IPS-18c (cell line): ENCODE measurements around the gene TRAPPC12.

Experiments used
- H3K4me3 ChIP-seq: 2 replicates; pipeline ENCODE4 v1.7.0; 2013; ENCODE audit warnings: low read depth, mild to moderate bottlenecking, low read length, moderate library complexity; ENCODE audit not compliant: insufficient read depth
- H3K9me3 ChIP-seq: one replicate; pipeline ENCODE4 v1.6.1; 2013; ENCODE audit warnings: mild to moderate bottlenecking, low read length, moderate library complexity; ENCODE audit not compliant: control insufficient read depth, insufficient read depth

TRAPPC12 gene

DNA sequence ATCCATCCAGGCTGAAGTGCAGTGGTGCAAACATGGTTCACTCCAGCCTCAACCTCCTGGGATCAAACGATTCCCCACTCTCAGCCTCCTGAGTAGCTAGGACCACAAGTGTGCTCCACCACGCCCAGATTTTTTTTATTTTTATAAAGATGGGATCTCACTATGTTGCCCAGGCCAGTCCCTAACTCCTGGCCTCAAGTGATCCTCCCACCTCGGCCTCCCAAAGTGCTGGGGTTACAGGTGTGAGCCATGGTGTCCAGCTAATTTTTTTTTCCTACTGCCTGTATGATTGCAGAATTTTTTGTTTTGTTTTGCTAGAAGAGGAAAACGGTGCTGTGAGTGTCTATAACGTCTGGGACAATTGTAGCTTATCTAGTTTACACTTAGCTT lies 101.5 kb downstream of the TRAPPC12 start:
- Histone ChIP-seq H3K9me3 (peaks cover 6% of the 10 kb centered on the region), H3K4me3 (no peak overlapping the region)

DNA sequence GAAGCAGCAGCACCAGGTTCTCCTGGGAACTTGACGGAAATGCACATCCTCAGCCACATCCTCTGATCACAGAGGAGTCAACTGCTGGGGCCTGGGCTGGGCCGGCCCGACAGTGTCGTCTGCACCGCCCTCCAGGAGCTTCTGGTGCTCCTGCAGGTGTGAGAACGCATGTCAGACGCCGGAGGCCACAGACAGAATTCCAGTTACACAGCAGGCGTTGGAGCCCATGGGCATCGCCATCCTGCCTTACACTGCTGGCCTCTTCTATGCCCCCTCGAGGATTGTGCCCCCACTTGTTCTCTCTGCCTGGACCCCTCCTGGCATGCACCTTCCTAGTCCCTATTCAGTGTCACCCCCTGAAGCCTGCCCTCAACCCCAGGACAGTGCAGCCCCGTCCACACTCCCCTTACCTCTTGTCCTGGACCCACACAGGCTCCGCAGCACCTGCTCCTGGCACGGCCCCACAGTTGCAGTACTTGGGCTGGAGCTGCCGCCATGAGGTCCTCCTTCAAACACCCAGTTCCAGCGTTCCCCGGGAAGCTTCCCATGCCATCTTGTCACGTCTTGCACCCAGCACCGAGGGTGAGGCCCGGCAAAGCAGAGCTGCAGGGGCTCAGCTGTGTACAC lies 102.4 kb downstream of the TRAPPC12 start:
- H3K4me3 ChIP-seq = no peak overlapping the region
- peaks cover 6% of the 10 kb centered on the region for H3K9me3 ChIP-seq

DNA sequence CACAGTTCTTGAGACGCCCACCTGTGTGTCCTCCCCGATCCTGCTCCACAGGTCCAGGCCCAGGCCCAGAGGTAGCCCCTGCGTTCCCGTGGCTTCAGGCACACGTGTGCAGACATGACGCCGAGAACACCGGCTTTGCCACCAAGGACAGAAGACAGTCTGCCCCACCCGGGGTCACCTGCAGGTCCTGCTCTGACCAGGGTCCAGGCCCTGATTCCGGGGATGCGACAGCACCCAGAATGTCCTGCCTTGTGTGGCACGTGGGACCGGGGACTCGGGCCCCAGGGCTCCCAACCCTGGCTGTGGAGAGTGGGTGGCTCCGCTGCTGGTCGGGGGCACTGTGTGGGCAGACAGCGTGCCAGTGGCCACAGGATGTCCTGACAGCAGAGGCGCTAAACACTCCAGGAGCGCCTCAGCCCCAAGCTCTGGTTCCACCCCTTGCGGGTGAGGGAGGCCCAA lies 102.9 kb downstream of the TRAPPC12 start:
- H3K4me3 ChIP-seq = no peak overlapping the region

DNA sequence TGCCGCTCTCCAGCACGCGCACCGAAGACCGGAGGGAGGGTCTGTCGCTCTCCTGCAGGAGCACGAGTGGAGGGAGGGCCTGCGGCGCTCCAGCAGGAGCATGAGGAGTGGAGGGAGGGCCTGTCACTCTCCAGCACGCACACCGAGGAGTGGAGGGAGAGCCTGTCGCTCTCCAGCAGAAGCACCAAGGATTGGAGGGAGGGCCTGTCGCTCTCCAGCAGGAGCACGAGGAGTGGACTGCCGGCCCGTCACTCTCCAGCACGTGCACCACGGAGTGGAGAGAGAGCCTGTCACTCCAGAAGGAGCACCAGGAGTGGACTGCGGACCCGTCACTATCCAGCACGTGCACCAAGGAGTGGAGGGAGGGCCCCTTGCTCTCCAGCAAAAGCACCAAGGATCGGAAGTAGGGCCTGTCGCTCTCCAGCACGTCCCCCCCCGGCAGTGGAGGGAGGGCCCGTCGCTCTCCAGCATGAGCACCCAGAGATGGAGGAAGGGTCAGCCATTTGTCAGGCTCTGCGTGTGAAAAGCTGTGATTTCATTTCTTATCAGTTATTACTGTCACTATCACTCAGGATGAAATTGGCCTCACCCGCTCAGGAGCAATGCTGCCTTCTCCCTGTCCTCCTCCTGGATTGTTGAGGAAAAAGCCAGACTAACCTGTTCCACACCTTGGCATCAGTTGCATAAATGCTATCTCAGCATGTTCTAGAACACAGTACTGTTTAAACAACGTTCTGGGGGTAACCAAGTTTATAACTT lies 103.9 kb downstream of the TRAPPC12 start:
- no peak overlapping the region for H3K4me3 ChIP-seq
- peaks cover 8% of the 10 kb centered on the region for H3K9me3 ChIP-seq

More for the DNA sequence above, 102.9 kb downstream of the TRAPPC12 start:
- peaks cover 8% of the 10 kb centered on the region for H3K9me3 ChIP-seq

DNA sequence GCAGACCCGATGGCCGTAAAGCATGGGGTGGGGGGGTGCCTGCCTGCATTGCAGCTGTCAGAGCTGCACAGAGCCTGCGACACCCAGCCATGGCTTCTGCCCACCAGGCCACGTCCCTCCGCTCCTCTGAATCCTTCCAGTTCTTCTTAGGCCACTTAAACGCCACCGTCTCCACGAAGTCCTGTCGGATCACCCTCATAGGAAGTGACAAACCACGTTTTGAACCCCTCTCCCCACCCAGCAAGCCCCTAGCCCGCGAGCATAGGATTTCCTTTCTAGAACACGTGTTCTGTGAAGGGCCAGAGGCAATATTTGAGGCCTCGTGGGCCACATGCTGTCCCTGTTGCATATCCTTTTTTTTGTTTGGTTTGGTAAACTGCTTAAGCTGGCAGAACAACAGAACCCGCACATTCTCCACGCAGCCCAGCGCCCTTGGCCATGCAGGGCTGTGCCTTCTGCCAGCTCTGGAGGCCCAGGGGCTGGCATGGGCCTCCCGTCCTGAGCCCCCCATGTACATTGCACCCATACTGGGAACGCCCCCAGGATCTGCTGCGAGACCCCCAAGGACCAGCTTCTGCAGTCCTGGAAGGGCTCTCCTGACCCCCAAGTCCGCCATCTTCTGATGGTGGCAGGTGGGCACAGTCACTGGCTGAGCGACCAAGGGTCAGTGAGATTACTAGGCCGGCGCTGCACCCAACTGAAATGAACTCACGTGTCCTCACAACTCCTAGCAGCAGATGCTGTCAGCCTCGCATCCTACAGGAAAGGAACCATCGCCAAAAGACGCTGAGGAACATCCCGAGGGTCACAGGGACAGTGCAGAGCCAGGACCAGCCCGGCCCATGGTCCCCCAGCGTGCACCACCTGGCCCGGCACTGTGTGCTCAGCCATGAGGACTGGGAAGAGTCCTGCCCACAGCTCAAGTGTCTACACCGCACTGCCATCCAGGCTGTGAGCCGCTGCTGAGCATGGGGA lies 104.8 kb downstream of the TRAPPC12 start:
- Histone ChIP-seq H3K4me3 (no peak overlapping the region), H3K9me3 (peaks cover 8% of the 10 kb centered on the region)

DNA sequence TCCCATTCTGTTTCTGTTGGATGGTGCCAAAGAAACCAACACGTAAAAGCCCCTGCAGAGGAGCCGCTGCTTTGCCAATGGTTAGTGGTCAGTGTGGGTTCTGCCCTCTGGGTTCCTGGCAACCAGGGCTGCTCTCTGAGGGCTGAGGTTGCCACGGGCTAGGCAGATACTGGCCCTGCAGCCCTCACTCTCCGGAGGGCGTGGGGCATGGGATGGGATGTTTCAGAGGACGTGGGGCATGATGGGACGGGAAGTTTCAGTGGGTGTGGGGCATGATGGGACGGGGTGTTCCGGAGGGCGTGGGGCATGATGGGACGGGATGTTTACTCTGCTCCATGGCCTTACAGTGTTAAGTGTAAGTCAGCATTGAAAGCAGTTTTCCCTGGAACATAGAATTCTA lies 105.7 kb downstream of the TRAPPC12 start:
- Histone ChIP-seq H3K9me3 (peaks cover 8% of the 10 kb centered on the region), H3K4me3 (no peak overlapping the region)

DNA sequence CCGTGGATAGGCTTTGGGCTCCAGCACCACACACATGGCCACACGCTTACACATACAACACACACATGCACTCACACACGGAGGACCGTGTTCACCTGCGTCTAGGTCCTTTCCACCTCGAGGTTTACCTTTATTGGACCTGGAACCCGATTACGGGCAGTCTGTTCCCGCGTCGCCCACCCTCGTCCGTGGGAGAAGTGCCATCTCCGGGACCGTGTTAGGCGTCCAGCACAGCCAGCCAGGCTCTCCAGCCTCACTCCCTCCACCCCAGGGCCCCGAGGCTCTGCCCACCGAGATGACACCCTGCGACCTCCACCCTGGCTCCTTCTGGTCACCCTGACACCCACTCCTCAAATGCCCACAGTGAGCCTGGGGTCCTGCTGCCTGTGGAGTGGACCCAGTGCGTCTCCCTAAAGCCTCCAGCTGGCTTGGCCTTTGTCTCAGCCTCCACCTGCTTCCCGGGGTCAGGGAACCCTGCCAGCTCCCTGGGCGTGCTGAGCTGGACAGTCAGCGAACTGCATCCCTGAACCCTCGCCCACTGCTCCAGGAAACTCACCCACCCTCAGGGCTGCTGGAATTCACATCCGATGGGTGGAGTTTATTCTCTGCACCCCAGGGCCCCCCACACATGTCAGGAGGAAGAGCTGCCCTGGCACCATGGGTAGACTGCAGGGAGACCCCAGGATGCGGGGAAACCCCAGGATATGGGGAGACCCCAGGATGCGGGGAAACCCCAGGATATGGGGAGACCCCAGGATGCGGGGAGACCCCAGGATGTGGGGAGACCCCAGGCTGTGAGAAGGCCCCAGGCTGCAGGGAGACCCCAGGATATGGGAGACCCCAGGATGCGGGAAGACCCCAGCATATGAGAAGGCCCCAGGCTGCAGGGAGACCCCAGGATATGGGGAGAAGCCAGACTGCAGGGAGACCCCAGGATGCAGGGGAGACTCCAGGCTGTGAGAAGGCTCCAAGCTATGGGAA lies 106.8 kb downstream of the TRAPPC12 start:
- Histone ChIP-seq H3K9me3 (peaks cover 8% of the 10 kb centered on the region), H3K4me3 (no peak overlapping the region; the same call in 1 of the 2 replicates)

DNA sequence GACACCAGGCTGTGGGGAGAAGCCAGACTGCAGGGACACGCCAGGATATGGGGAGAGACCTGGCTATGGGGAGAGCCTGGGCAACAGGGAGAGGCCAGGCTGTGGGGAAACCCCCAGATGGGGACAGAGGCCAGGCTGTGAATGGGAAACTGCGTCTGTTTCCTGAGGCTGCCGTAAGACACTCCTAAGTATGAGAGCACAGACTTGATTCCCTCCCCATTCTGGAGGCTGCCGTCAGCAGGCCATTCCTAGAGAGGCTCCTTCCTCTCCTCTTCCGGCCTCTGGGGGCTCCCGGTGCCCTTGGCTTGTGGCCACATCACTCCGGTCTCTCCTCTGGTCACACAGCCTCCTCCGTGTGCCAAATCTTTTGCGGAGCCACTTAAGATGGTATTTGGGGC lies 107.5 kb downstream of the TRAPPC12 start:
- Histone ChIP-seq H3K9me3 (peaks cover 8% of the 10 kb centered on the region), H3K4me3 (no peak overlapping the region)

DNA sequence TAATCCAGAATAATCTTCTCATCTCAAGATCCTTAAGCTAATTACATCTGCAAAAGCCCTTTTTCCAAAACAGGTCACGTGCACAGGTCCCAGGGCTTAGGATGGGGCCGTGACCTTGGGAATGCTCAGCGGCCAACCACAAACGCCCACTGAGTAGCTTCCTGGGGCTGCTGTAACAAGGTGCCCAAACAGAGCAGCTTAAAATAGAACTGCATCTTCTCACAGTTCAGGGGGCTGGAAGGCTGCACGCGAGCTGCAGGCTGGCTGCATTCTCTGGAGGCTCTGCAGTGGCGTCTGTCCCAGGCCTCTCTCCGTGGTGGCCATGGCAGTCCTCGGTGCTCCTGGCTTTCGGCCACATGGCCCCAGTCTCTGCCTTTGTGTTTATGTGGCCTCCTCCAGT lies 107.9 kb downstream of the TRAPPC12 start:
- H3K4me3 ChIP-seq = no peak overlapping the region
- peaks cover 8% of the 10 kb centered on the region for H3K9me3 ChIP-seq

DNA sequence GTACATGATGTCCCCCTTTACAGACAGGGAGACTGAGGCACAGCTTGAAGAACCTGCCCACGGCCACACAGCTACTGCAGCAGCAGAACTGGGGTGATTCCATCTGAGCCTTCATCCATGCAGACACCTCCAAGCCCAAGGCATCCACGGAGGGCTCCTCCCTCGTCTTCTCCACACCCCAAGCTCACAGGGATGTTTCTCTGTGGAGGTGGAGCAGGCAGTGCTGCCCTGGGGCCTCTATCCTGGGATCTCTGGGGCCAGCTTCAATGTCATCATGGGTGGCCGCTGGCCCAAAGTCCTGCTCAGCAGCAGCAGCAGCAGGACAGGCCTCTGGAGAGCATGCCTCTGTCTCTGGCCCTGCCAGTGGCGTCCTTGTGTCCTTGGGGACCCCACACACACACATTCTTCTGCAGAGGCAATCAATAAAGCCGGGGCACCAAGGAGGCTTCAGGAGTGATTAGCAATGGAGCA lies 108.6 kb downstream of the TRAPPC12 start:
- no peak overlapping the region; the same call in 1 of the 2 replicates for H3K4me3 ChIP-seq
- H3K9me3 ChIP-seq = peaks cover 8% of the 10 kb centered on the region

DNA sequence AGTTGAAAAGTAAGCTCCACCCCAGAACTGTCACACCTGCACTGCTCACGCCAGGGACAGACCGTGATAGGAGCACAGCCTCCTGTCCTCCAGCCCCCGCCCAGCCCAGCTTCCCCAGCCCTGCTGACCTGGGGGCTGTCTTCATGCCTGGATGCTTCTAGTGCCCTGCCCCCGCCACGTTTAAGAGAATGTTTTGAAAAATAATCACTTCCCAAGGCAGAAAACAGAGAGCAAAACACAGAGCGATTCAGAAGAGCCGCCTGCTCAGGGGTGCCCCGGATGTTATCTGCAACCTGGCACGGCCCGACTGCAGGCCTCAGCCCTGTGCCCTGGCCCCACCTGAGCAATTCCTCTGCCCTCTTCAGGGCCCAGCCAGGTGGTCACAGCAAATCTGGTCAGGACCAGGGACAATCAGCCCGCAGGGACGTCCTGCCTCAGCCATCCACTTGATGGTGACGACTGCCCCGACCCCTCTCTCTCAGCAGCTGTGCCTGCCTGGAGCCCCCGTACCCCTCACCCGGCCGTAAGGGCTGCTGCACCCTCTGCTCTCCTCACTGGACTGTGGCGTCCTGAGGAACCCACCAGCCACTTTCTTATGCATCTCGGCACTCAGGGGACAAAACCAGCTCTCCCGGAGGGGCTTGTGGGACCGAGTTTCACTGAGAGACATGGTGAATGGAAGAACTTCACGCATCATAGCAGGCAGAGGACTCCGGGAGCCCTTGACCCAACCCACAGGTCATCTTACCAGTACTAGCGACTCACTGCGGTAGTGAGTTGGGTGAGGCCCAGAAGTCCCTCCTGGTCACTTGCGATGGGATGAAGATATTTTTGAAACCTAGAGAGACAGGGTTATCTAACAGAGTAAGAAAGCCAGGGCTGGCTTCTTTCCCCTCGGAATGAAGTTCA lies 109.6 kb downstream of the TRAPPC12 start:
- Histone ChIP-seq H3K4me3 (no peak overlapping the region), H3K9me3 (peaks cover 5% of the 10 kb centered on the region)

DNA sequence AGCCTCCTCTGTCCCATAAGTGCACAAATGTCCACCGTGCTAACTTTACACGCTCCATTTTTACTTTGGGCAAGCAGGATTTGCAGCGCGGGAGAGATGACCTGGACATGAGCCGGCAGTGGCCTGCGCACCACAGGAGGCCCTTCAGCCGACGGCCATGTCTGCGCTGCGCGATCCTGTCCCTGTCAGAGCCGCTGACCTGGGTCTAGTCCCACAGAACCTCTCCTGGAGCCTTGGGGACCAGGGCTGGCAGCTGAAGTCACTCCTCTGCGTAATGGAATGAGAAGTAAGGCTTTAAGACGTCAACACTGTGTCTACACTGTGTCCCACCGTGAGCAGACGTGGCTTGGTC lies 110.2 kb downstream of the TRAPPC12 start:
- H3K4me3 ChIP-seq = no peak overlapping the region

DNA sequence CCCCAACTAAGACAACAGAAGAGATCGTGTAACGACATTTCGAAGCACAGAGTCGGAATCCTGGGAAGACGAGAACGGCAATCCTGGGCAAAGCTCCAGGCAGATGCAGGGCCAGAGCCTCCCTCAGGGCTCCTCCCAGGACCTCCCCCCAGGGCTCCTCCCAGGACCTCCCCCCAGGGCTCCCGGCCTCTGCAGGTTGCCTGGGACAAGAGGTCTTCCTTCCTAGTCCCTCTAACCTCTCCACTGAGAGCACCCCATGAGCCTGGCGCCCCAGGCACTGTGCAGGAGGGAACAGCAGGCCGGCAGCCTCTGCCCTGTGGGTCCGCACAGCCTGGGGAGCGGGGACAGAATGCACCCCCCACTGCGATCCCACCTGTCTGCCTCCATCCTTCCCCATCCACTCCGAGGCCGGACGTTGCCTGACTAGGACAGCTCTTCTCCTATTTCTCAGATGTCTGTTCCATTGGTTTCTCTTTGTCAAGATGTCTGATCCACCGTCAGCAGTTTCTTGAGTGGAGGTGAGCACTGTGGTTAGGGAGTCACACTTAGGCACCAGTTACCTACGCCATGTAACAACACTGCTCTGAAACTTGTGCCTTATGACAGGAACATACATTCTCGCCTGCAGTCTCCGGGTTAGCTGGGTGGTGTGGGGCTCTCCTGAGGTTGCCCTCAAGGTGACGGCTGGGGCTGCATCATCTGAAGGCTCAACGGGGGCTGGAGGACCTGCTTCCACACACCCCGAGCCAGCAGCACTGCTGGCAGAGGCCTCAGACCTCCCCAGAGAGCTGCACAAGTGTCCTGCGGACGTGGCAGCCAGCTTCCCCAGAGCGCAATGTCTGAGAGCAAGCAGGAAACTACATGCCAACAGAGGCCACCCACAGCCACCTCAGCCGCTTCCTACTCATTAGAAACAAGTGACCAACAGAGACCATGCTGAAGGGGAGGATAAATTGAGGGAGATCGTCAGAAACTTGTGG lies 111.0 kb downstream of the TRAPPC12 start:
- H3K4me3 ChIP-seq = no peak overlapping the region
- H3K9me3 ChIP-seq = peaks cover 5% of the 10 kb centered on the region

More for the DNA sequence above, 110.2 kb downstream of the TRAPPC12 start:
- H3K9me3 ChIP-seq = peaks cover 5% of the 10 kb centered on the region

DNA sequence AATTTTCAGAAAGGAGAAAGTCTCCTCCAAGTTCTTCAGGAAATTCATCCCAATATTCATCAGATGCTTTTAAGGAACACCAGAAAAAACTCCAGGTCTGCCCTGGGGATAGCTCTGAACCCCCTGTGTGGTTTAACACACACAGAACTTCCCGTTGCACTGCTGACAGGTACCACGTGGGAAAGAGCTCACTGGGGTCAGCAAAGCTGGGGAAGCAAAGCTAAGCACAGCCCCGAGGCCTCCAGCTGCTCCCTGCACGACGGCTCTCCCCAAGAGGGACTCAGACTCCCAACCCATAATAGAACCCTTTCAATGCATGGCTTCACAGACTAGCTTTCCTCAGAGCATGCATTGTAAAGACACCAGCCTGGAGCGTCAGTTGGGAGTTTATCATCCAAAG lies 111.8 kb downstream of the TRAPPC12 start:
- Histone ChIP-seq H3K9me3 (peaks cover 2% of the 10 kb centered on the region), H3K4me3 (no peak overlapping the region)
